GM23338 (cell line): ENCODE measurements around the gene HIVEP3. TPM values are rescaled to one million over a fixed set of nuclear protein-coding genes. Genes with fewer than 3 reads are reported as not detected.

Experiments used
- ATAC-seq: fragments of 200-7000 bp; cut with Tn5 transposase; 3 replicates; pipeline ENCODE4 v1.9.1; 2020
- DNase-seq: peaks from one replicate; pipeline ENCODE4 v3.0.0-alpha.2; 2015; ENCODE audit warnings: low spot score
- H2AFZ ChIP-seq: fragments of 200-600 bp; sonication (generic); 2 replicates; pipeline ENCODE4 v1.8.0; 2016; ENCODE audit warnings: antibody characterized with exemption, mild to moderate bottlenecking, moderate library complexity
- H3F3A ChIP-seq: fragments of 200-600 bp; sonication (generic); replicated peaks from 2 replicates; pipeline ENCODE4 v1.8.0; 2017; ENCODE audit warnings: antibody characterized with exemption, mixed run types, low read depth
- H3K27ac ChIP-seq: fragments of 200-600 bp; sonication (generic); 2 replicates; pipeline ENCODE4 v1.6.1; 2016; ENCODE audit warnings: low read depth
- H3K27me3 ChIP-seq: fragments of 200-600 bp; sonication (generic); 2 replicates; pipeline ENCODE4 v1.8.0; 2016; ENCODE audit warnings: mild to moderate bottlenecking, mixed run types, moderate library complexity; ENCODE audit not compliant: insufficient read depth
- H3K36me3 ChIP-seq: fragments of 200-600 bp; sonication (generic); 2 replicates; pipeline ENCODE4 v1.8.0; 2016; ENCODE audit warnings: mild to moderate bottlenecking; ENCODE audit not compliant: insufficient read depth
- H3K4me1 ChIP-seq: fragments of 200-600 bp; sonication (generic); 2 replicates; pipeline ENCODE4 v1.8.0; 2016; ENCODE audit warnings: mild to moderate bottlenecking, moderate library complexity; ENCODE audit not compliant: insufficient read depth
- H3K4me2 ChIP-seq: fragments of 200-600 bp; sonication (generic); 2 replicates; pipeline ENCODE4 v1.7.1; 2017; ENCODE audit warnings: mixed run types
- H3K4me3 ChIP-seq: fragments of 200-600 bp; sonication (generic); 2 replicates; pipeline ENCODE4 v1.6.1; 2016; ENCODE audit warnings: mixed run types
- H3K79me2 ChIP-seq: fragments of 200-600 bp; sonication (generic); replicated peaks from 2 replicates; pipeline ENCODE4 v1.8.0; 2017; ENCODE audit warnings: mild to moderate bottlenecking; ENCODE audit not compliant: insufficient read depth
- H3K9me2 ChIP-seq: fragments of 200-600 bp; sonication (generic); 2 replicates; pipeline ENCODE4 v1.8.0; 2017; ENCODE audit not compliant: insufficient read depth
- H4K20me1 ChIP-seq: fragments of 200-600 bp; sonication (generic); replicated peaks from 2 replicates; pipeline ENCODE4 v1.8.0; 2017; ENCODE audit warnings: mild to moderate bottlenecking; ENCODE audit not compliant: insufficient read depth
- H3K27ac Mint-ChIP-seq: 2 replicates; pipeline ENCODE4 v1.8.0; 2020; ENCODE audit warnings: inconsistent platforms, mild to moderate bottlenecking, moderate library complexity, mixed read lengths
- H3K27me3 Mint-ChIP-seq: 3 replicates; pipeline ENCODE4 v1.8.0; 2022; ENCODE audit warnings: low read depth, mild to moderate bottlenecking, moderate library complexity, mixed read lengths, inconsistent platforms; ENCODE audit not compliant: insufficient read depth, poor library complexity
- H3K36me3 Mint-ChIP-seq: 3 replicates; pipeline ENCODE4 v1.8.0; 2021; ENCODE audit warnings: low read depth, mild to moderate bottlenecking, inconsistent platforms, moderate library complexity, mixed read lengths
- H3K4me1 Mint-ChIP-seq: 3 replicates; pipeline ENCODE4 v1.8.0; 2020; ENCODE audit warnings: mild to moderate bottlenecking, inconsistent platforms, mixed read lengths
- H3K4me3 Mint-ChIP-seq: 3 replicates; pipeline ENCODE4 v1.8.0; 2021; ENCODE audit warnings: moderate library complexity, mild to moderate bottlenecking, inconsistent platforms, mixed read lengths
- H3K9me3 Mint-ChIP-seq: 3 replicates; pipeline ENCODE4 v1.8.0; 2020; ENCODE audit warnings: moderate library complexity, mild to moderate bottlenecking, inconsistent platforms, mixed read lengths
- EZH2phosphoT487 ChIP-seq: fragments of 200-600 bp; sonication (generic); IDR thresholded peaks from one replicate; pipeline ENCODE4 v1.8.1; 2018; ENCODE audit warnings: antibody characterized with exemption; ENCODE audit not compliant: unreplicated experiment
- NANOG ChIP-seq: IDR thresholded peaks from 2 replicates; pipeline ENCODE4 v1.6.1; 2016; ENCODE audit warnings: antibody characterized with exemption, borderline replicate concordance
- REST ChIP-seq: IDR thresholded peaks from one replicate; pipeline ENCODE4 v1.6.1; 2018; ENCODE audit warnings: antibody characterized with exemption; ENCODE audit not compliant: unreplicated experiment
- STAT1 ChIP-seq: IDR thresholded peaks from one replicate; pipeline ENCODE4 v1.6.1; 2016; ENCODE audit warnings: antibody characterized with exemption; ENCODE audit not compliant: unreplicated experiment
- ZNF114 ChIP-seq: fragments of 250-450 bp; sonication (Bioruptor Pico); IDR thresholded peaks from 2 replicates; pipeline ENCODE4 v1.5.0; 2020; ENCODE audit warnings: mild to moderate bottlenecking, moderate library complexity
- ZNF331 ChIP-seq: fragments of 250-450 bp; sonication (Bioruptor Pico); IDR thresholded peaks from 2 replicates; pipeline ENCODE4 v1.5.0; 2020; ENCODE audit warnings: low read depth, mild to moderate bottlenecking, moderate library complexity
- polyA plus RNA-seq: library from polyadenylated mRNA; unstranded; fragments of >200 nt; fragmentation: Nextera tagmentation; extraction: Ambion mirVana; gene quantifications from 2 replicates; pipeline ENCODE4 v1.2.1, GENCODE V29; 2016
- total RNA-seq: library from RNA; depleted of rRNA; stranded (reverse); fragments of >200 nt; shearing (Covaris generic); gene quantifications from 2 replicates; pipeline ENCODE4 v1.2.3, GENCODE V29; 2014

HIVEP3 gene
- total and polyA plus RNA-seq, 2 experiments from 2014 or later, result 0.14 to 0.24 TPM

DNA sequence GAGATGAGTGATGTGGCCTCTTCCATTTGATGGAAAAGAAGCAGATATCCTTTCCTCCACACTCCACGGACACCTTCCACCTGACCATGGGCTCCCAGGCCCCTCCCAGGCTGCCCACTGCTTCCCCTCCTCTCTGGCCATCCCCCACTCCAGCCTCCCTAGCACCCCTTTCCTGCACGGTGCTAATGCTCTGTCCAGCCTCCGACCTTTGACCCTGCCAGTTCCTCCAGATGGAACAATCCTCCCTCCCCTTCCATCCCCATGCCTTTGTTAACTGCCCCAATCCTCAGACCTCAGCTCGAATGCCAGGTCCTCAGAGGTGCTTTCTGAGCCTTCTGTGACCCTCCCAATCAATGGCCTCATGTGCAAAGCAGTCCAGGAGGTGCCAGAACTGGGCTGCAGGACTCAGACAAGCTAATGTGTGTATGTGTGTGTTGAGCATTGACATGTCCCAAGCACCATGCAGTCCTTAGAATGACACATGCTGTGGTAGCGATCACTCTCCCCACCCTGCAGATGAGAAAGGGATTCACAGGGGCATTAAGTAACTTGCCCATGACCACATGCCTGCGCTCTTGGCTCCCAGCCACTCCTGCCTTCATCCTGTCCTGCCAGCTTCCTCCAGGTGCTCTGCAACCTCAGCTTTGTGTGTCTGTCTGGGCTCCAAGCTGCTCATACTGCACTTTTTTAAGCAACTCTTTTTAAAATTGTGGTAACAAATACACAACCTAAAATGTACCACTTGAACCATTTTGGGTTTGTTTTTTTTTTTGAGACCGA, 370.8 kb downstream of the HIVEP3 start (continued):
- no peak for TF ChIP-seq REST
- TF ChIP-seq EZH2phosphoT487, result no peak
- TF ChIP-seq STAT1, result no peak

DNA sequence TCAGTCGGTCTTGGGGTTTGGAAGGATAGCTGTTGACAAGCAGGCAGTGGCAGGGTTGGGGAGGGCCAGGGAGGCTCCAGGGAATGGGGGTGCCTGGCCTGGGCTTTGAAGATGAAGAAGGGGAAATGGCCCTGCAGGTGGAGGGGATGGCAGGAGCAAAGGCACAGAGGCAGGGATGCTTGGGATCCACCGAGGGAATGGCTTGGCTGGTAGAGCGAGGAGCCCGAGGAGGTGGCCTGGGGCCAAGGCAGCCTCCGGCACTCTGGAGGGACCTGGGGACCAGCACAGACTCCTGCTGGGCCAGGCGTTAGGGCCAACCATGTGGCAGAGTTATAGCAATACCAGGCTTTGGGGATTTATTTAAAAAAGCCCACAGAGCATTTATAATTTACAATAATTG, 371.4 kb downstream of the HIVEP3 start:
- Mint-ChIP-seq H3K9me3 (peaks cover 21% of the 10 kb centered on the region), H3K4me3 (no peak overlapping the region), H3K4me1 (no peaks in the 10 kb centered on the region), H3K27ac (no peak overlapping the region), H3K36me3 (peaks cover 4% of the 10 kb centered on the region; the same call in 1 of the 3 replicates), H3K27me3 (peaks cover 3% of the 10 kb centered on the region)
- Histone ChIP-seq H3K36me3 (no peaks in the 10 kb centered on the region), H3K27me3 (no peaks in the 10 kb centered on the region), H3K4me1 (no peaks in the 10 kb centered on the region), H4K20me1 (no peaks in the 10 kb centered on the region), H3K79me2 (no peaks in the 10 kb centered on the region), H3K4me3 (no peak overlapping the region), H3K27ac (no peak overlapping the region), H2AFZ (no peak overlapping the region), H3K4me2 (no peak overlapping the region), H3K9me2 (no peaks in the 10 kb centered on the region), H3F3A (no peaks in the 10 kb centered on the region)
- DNase-seq (no peak), ATAC-seq (no peak)
- TF ChIP-seq STAT1, result no peak

- ATAC-seq, result no peak
- H3K4me3 ChIP-seq, result no peak overlapping the region
These were observed 371.9 kb downstream of the HIVEP3 start for GRCh38 chr1:41546833-41547135.

More at GRCh38 chr1:41546833-41547135, 371.9 kb downstream of the HIVEP3 start:
- Histone ChIP-seq H3K27me3 (no peaks in the 10 kb centered on the region), H3K9me2 (no peaks in the 10 kb centered on the region), H2AFZ (no peak overlapping the region), H3K79me2 (no peaks in the 10 kb centered on the region), H3K4me2 (no peak overlapping the region), H3K27ac (no peak overlapping the region), H4K20me1 (no peaks in the 10 kb centered on the region), H3F3A (no peaks in the 10 kb centered on the region), H3K36me3 (no peaks in the 10 kb centered on the region), H3K4me1 (no peaks in the 10 kb centered on the region)
- DNase-seq, result no peak
- H3K4me3 Mint-ChIP-seq, result no peak overlapping the region
- H3K4me1 Mint-ChIP-seq, result no peaks in the 10 kb centered on the region
- H3K27ac Mint-ChIP-seq, result no peak overlapping the region
- H3K36me3 Mint-ChIP-seq, result peaks cover 4% of the 10 kb centered on the region; the same call in 1 of the 3 replicates
- peaks cover 19% of the 10 kb centered on the region for H3K9me3 Mint-ChIP-seq
- peaks cover 3% of the 10 kb centered on the region for H3K27me3 Mint-ChIP-seq
- no peak for TF ChIP-seq ZNF114 (CRISPR knock-in tag)
- TF ChIP-seq EZH2phosphoT487, result no peak
- TF ChIP-seq STAT1, result no peak
- TF ChIP-seq ZNF331, result no peak
- TF ChIP-seq NANOG, result no peak
